B cell (primary cell): ENCODE measurements around the gene LSM7.

Experiments used
- CTCF ChIP-seq: fragments of 200-600 bp; IDR thresholded peaks from one replicate; pipeline ENCODE4 v1.8.0; 2022; ENCODE audit warnings: antibody characterized with exemption, mild to moderate bottlenecking
- EZH2 ChIP-seq: IDR thresholded peaks from 2 replicates; pipeline ENCODE4 v1.6.1; 2012; ENCODE audit warnings: borderline replicate concordance, low read depth, mild to moderate bottlenecking, moderate library complexity, low read length; ENCODE audit not compliant: insufficient read depth, poor library complexity, severe bottlenecking

GRCh38 chr19:2361246-2362045, 33.1 kb upstream of the LSM7 start:
- TF ChIP-seq CTCF (no peak), EZH2 (no peak)
